Measurements from ENCODE around the gene AMOTL2. TPM values are rescaled to one million over a fixed set of nuclear protein-coding genes. Genes with fewer than 3 reads are reported as not detected.

Gene AMOTL2
- polyA plus RNA-seq, 2 of the 4 experiments (the other 2 are of a cell fraction) = 41.1 to 44.1 TPM

DNA sequence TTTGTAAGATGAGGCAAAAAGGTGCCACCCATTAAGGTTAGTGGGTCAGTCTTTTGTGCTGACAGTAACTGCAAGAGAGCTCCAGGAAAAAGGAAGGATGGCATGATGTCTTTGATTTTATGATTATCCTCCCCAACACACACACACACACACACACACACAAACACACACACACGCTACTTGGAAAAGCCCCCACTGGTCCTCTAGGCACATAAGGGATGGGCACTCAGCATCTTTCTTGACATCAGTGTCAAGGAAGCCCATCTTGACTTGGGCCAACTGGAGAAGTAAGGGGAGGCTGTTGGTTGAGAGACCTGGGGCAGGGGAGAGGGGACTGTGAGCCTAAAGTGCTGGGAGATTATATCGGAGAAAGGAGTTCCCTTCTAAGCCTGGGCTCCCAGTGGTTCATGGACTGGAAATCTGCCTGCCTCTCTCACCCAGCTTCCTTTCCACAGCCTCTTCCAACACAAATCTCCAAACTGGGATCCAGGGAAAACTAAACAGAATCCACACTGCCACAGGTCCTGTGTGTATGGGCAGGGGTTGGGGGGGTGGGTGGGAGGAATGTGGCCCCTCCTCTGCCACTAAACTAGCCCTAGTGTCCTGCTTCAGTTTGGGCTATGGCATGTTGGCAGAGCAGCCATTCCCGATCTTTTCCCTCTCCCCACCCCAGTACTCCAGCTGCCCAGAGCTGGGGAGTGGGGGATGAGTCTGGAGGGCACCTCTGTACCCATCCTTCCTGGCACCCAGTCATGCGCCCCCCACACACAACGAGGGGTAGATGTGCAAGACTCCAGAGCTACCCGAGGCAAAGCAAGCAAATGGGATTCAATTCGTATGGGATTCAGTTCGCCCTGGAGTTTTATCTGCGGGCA, 1.6 kb downstream of the AMOTL2 start:
- ChIA-PET CTCF (interaction anchor here (0.9 to 31.4 kb wide), 4 partner anchors 8 to 106 kb away, joined by 4 to 356 read pairs (median 133); partner anchors contain the start of genes ANAPC13 and CEP63), POLR2A (interaction anchor here (0.6 to 3.9 kb wide), 9 partner anchors 8 to 101 kb away, joined by 3 to 88 read pairs (median 4); no protein-coding TSS in a partner anchor)
- Histone ChIP-seq H3K4me3 (peak overlapping the region; percentile 74), H3K4me1 (peaks cover 70% of the 10 kb centered on the region), H3K4me2 (peak overlapping the region; percentile 93), H3K9me3 (no peaks in the 10 kb centered on the region), H3K27ac (peak overlapping the region; percentile 99 to 100)
- DNase-seq (ENCODE audit: low read depth in 1 of 2, low spot score in 1 of 2) = no peak
- FAIRE-seq = no peak
- TF ChIP-seq JUNB (IDR thresholded peaks at IDR 0.05) = no peak
- TF ChIP-seq HOXB13 (CRISPR knock-in tag; IDR thresholded peaks at IDR 0.05; ENCODE audit: low read depth) = no peak
- TF ChIP-seq CHD2 (IDR thresholded peaks at IDR 0.05; ENCODE audit: low read length, partially characterized antibody) = no peak
- no peak for TF ChIP-seq MAZ (IDR thresholded peaks at IDR 0.05; ENCODE audit: borderline replicate concordance, low read depth, low read length)
- TF ChIP-seq, protein P1, sequence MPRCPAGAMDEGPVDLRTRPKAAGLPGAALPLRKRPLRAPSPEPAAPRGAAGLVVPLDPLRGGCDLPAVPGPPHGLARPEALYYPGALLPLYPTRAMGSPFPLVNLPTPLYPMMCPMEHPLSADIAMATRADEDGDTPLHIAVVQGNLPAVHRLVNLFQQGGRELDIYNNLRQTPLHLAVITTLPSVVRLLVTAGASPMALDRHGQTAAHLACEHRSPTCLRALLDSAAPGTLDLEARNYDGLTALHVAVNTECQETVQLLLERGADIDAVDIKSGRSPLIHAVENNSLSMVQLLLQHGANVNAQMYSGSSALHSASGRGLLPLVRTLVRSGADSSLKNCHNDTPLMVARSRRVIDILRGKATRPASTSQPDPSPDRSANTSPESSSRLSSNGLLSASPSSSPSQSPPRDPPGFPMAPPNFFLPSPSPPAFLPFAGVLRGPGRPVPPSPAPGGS (IDR thresholded peaks at IDR 0.05) = no peak
- TF ChIP-seq MAFK (IDR thresholded peaks at IDR 0.05; ENCODE audit: partially characterized antibody) = no peak
- TF ChIP-seq, protein P2, sequence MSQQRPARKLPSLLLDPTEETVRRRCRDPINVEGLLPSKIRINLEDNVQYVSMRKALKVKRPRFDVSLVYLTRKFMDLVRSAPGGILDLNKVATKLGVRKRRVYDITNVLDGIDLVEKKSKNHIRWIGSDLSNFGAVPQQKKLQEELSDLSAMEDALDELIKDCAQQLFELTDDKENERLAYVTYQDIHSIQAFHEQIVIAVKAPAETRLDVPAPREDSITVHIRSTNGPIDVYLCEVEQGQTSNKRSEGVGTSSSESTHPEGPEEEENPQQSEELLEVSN (IDR thresholded peaks at IDR 0.05; ENCODE audit: borderline replicate concordance, low read depth) = no peak
- TF ChIP-seq FOSB (CRISPR knock-in tag; IDR thresholded peaks at IDR 0.05) = no peak
- no peak for TF ChIP-seq JUN (IDR thresholded peaks at IDR 0.05)
- TF ChIP-seq EP300 (IDR thresholded peaks at IDR 0.05) = no peak
- no peak for TF ChIP-seq NPAS2 (CRISPR knock-in tag; IDR thresholded peaks at IDR 0.05; ENCODE audit: borderline replicate concordance)
- no peak for TF ChIP-seq HOXB5 (CRISPR knock-in tag; IDR thresholded peaks at IDR 0.05)
- no peak for TF ChIP-seq TP53 (CRISPR knock-in tag; IDR thresholded peaks at IDR 0.05)
- TF ChIP-seq KDM5A (IDR thresholded peaks at IDR 0.05) = no peak
- TF ChIP-seq, protein P3, sequence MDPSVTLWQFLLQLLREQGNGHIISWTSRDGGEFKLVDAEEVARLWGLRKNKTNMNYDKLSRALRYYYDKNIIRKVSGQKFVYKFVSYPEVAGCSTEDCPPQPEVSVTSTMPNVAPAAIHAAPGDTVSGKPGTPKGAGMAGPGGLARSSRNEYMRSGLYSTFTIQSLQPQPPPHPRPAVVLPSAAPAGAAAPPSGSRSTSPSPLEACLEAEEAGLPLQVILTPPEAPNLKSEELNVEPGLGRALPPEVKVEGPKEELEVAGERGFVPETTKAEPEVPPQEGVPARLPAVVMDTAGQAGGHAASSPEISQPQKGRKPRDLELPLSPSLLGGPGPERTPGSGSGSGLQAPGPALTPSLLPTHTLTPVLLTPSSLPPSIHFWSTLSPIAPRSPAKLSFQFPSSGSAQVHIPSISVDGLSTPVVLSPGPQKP (IDR thresholded peaks at IDR 0.05; ENCODE audit: low read depth, low read length) = no peak
- TF ChIP-seq POLR2A (IDR thresholded peaks at IDR 0.05; ENCODE audit: low read length) = no peak
- TF ChIP-seq EHMT2 (IDR thresholded peaks at IDR 0.05; ENCODE audit: low read depth) = no peak
- ATAC-seq = no peak
- 3% methylated on average over 3 of the region's 9 CpGs for whole genome bisulfite sequencing (ENCODE audit: missing lambda C conversion rate)

DNA sequence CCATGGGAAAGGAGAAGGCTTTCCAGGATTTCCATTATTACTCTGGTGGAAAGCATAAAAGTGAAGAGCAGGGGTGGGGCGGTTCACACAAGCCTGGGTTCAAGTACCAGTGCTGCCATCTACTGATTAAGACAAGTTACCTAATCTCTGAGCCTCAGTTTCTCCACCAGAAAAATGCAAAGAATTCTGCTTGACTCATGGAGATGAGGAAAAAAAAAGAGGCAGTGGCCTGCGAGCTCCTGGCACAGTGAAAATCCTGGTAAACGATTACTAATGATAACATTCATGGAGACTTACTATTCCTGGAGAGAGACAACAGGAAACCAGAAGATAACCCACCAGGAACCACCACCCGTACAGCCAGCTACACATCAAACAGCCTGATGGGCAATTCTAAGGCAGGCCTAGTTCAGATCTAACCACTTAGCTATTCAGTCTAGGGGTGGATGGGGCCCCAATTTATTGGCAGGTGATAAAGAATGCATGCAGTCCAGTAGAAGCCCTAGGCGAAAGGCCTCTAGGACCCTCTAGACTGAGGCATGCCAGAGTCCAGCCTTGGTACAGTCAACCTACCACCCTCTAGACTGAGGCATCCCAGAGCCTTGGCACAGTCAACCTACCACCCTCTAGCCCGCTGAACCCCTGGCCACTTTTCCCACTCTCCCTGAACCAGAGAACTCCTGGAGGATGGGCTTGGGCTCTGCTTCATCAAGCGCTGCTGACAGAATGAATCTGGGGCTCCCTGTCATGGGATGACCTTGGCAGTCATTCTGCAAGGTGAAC, 2.5 kb downstream of the AMOTL2 start:
- ChIA-PET POLR2A (interaction anchor here (1.2 to 1.8 kb wide), 4 partner anchors 13 to 102 kb away, joined by 3 to 4 read pairs (median 4); no protein-coding TSS in a partner anchor), CTCF (interaction anchor here (0.9 to 31.4 kb wide), 3 partner anchors 58 to 107 kb away, joined by 4 to 356 read pairs (median 240); partner anchors contain the start of genes ANAPC13 and CEP63)
- Histone ChIP-seq H3K4me2 (peak overlapping the region; percentile 93), H3K4me3 (peak overlapping the region; percentile 74), H3K4me1 (peaks cover 70% of the 10 kb centered on the region), H3K27ac (peak overlapping the region; percentile 99 to 100), H3K9me3 (no peaks in the 10 kb centered on the region)
- ATAC-seq (no peak), DNase-seq (ENCODE audit: low read depth in 1 of 2, low spot score in 1 of 2) (no peak), FAIRE-seq (no peak)
- TF ChIP-seq, protein P4, sequence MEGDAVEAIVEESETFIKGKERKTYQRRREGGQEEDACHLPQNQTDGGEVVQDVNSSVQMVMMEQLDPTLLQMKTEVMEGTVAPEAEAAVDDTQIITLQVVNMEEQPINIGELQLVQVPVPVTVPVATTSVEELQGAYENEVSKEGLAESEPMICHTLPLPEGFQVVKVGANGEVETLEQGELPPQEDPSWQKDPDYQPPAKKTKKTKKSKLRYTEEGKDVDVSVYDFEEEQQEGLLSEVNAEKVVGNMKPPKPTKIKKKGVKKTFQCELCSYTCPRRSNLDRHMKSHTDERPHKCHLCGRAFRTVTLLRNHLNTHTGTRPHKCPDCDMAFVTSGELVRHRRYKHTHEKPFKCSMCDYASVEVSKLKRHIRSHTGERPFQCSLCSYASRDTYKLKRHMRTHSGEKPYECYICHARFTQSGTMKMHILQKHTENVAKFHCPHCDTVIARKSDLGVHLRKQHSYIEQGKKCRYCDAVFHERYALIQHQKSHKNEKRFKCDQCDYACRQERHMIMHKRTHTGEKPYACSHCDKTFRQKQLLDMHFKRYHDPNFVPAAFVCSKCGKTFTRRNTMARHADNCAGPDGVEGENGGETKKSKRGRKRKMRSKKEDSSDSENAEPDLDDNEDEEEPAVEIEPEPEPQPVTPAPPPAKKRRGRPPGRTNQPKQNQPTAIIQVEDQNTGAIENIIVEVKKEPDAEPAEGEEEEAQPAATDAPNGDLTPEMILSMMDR (IDR thresholded peaks at IDR 0.05) = peak; percentile 27; the same call in 1 of the 3 replicates
- TF ChIP-seq SMC3 (IDR thresholded peaks at IDR 0.05) (peak; percentile 11; the same call in 1 of the 3 replicates), KDM5A (IDR thresholded peaks at IDR 0.05) (no peak), RAD21 (conservative IDR thresholded peaks at IDR 0.05 in 1 of 2, IDR thresholded peaks at IDR 0.05 in 1 of 2) (0 out of 5 replicates have a peak, but pooled peaks have one; percentile 11 to 21)
- TF ChIP-seq, protein P5, sequence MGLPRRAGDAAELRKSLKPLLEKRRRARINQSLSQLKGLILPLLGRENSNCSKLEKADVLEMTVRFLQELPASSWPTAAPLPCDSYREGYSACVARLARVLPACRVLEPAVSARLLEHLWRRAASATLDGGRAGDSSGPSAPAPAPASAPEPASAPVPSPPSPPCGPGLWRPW (IDR thresholded peaks at IDR 0.05) = no peak
- 7% methylated on average over 7 of the region's 7 CpGs for WGBS (ENCODE audit: missing lambda C conversion rate)
